HuH-7.5 (cell line): ENCODE results near the gene ITIH2.
"Not testable (repeated sequence)": the region's sequence is repeated elsewhere in the genome, so short reads cannot be mapped to it uniquely, and the experiment has no call there.

Experiments
- DNase-seq: peaks from one replicate; pipeline ENCODE4 v3.0.0; 2011; ENCODE audit warnings: low spot score

Gene ITIH2, protein sequence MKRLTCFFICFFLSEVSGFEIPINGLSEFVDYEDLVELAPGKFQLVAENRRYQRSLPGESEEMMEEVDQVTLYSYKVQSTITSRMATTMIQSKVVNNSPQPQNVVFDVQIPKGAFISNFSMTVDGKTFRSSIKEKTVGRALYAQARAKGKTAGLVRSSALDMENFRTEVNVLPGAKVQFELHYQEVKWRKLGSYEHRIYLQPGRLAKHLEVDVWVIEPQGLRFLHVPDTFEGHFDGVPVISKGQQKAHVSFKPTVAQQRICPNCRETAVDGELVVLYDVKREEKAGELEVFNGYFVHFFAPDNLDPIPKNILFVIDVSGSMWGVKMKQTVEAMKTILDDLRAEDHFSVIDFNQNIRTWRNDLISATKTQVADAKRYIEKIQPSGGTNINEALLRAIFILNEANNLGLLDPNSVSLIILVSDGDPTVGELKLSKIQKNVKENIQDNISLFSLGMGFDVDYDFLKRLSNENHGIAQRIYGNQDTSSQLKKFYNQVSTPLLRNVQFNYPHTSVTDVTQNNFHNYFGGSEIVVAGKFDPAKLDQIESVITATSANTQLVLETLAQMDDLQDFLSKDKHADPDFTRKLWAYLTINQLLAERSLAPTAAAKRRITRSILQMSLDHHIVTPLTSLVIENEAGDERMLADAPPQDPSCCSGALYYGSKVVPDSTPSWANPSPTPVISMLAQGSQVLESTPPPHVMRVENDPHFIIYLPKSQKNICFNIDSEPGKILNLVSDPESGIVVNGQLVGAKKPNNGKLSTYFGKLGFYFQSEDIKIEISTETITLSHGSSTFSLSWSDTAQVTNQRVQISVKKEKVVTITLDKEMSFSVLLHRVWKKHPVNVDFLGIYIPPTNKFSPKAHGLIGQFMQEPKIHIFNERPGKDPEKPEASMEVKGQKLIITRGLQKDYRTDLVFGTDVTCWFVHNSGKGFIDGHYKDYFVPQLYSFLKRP

DNA sequence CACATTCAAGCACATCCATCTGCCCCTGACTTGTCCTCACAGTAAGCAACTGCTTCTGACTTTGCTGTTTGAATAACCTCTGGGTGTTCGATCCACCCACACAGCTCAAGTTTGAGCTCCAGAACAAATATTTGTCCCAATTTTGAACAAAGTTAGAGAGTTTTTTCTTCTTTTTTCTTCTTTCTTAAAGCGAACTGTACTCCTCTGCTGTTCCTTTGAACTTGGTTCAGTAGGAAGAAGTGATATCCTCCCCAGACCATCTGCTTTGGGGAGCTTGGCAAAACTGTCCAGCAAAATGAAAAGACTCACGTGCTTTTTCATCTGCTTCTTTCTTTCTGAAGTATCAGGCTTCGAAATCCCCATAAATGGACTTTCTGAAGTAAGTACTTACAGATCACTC, at the start of gene ITIH2:
ITIH2 (plus strand) TSS at position 177 of the 400 bp plus-strand sequence; CDS start at position 296, 119 bp downstream.
- DNase-seq = no peak

DNA sequence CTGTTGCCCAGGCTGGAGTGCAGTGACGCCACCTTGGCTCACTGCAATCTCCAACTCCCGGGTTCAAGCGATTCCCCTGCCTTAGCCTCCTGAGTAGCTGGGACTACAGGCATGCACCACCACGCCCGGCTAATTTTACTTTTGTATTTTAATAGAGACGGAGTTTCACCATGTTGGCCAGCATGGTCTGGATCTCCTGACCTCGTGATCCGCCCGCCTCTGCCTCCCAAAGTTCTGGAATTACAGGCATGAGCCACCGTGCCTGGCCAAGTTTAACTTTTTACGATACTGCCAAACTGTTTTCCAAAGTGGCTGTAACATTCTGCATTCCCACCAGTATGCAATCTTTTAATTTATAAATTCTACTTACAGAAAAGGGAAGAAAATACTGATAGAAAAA, 46.0 kb upstream of the ITIH2 start:
- not testable (repeated sequence) for DNase-seq

GRCh38 chr10:7657552-7657951, 45.6 kb upstream of the ITIH2 start:
- no peak for DNase-seq

DNA sequence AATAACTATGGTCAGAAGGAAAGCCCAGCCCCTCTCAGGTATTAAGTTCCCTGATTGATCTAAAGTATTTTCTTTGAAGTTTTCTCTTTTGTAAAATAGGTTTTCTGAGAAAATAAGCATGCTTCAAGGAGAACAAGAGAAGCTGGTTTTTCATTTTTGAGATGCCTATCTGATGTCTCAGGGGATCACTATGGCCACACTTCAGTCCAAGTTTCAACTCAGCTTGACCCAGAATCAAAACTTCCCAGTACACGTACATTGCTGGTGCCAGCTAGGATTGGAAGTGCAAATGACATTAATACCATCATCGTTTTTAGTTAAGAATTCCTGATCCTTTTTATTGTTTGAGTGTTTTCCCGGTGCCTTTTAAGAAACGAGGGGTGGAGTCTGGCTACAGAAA, 43.6 kb upstream of the ITIH2 start:
- DNase-seq = no peak

DNA sequence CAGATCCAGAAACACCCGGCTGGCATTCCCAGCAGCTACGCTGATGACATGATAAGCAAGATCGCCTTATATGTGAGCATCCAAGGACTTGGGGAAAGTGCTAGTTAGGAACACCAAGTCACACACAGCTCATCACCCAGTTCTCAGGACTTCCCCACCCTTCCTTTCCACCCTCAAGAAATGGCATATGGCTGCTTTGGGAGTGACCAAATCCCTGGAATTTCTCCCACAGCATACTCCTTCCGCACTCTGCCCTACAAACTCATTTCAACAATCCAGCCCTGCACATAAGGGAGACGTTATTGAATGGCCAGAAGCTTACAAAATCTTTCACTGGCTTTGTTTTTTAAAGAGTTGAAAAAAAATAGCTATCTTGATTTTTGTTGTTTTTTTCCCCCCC, 40.6 kb upstream of the ITIH2 start:
- DNase-seq = no peak

DNA sequence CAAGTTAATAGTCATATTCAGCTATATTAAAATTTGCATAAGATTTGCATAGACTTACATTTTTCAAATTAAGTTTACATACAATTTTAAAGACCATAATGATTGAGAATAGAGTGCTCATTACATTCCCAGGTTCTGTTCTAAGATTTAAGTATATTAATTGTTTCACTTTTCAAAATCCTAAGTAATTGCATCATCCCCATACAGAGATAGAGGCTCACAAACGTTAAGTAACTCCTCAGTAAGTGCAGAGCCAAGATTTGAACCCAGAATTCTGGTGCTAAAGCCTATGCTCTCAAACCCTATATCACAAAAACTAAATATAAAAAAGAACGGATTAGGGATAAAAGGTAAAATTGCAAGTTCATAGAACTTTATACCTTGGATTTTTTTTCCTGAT, 38.4 kb upstream of the ITIH2 start:
- DNase-seq = no peak

DNA sequence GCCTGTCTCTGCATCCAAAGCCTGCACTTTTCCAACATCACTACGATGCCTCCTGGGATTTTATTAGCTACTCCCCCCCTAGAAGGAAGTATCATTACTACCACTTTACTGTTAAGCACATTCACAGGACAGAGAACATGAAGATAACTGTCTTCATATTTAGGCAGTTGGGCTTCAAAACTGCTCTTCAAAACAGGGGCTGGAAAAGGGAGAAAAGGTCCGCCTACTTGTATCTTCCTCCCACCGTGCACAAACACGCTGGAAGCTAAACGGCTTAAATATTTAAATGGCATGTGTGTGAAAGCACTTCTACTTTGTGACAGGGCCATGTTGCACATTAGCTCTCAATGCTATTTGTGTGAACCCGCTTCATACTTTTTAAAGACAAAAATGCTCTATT, 37.3 kb upstream of the ITIH2 start:
- no peak for DNase-seq

DNA sequence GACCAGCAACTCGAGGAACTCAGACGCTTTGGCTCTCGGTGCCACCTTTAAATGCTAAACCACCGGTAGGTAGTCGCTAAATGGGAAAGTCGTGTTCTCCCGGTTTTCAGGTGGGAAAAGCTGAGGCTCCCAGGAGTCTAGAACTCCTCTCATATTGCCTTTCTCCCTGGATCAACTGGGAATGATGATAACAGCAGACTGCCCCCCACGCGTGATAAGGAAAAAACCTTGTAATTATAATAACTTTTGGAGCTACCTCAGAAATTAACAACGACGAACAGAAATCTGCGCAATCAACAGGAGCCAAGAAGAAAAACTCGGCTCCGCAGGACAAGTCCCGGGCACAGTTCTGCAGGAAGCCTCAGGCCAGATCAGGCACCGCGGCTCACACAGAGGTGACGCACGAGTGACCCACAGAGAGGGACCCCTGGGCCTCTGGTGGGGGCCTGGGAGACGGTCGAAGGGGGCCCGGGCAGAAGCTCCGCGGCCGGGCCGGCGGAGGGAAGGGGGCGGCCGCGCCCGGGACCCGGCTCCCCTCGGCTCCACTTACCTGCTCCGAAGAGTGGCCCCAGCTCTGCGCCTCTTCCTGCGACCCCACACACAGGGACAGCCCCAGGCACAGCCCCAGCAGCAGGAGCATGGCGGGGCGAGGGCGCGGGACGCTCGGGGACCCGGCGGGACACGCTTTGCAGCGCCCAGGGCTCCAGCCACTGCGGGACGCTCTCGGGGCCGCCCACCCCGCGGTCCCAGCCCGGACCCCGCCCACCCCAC, 36.7 kb upstream of the ITIH2 start, which contains the start of gene ITIH5:
ITIH5 (minus strand) TSS at position 714 of the 771 bp plus-strand sequence; CDS start at position 640, 74 bp downstream.
- peak; percentile 27 for DNase-seq

- no peak for DNase-seq
These were observed 35.6 kb upstream of the ITIH2 start for GRCh38 chr10:7667262-7668141.

DNA sequence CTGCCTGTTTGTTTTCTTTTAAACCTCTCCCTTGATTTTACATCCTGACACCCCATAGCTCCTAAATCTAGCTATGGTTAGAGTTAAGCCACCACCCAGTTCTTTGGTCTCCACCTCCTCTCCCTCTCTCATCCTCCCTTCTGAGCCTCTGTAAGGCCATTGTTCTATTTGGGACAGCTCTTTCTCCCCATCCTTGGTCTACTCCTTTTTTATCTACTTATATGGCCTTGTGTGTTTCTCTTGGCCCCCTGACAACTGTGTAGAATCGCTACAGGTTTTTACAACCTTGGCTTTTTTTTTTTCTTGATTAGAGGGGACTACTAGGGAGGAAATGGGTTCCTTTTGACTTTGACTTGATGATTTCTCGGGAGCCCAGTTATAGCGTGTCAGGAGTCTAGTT, 33.0 kb upstream of the ITIH2 start:
- no peak for DNase-seq

DNA sequence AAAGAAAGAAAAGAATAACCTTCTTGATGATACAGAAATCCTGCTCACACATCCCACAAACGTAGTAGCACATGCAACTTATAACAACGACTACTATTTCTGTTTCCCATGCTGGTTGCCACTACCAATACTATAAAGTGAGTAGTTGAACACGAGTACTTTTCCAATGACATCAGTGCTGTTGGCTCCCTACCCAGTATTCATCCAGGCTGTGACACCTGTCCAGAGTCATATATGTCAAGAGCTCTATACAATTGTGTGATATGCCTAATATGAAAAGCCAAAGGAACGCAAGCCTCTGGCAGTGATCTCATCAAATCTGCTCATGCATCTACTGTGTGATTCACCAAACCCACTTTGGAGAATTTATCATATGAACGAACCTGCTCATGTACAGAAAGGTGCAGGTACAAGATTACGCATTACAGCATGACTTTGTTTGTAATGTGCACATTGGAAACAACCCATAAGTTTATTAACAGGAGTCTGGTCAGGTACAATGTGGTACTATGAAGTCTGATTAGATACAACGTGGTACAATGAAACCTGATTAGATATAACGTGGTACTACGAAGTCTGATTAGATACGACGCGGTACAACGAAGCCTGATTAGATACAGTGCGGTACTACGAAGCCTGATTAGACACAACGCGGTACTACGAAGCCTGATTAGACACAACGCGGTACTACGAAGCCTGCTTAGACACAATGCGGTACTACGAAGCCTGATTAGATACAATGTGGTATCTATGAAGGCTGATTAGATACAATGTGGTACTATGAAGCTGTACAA, 30.6 kb upstream of the ITIH2 start:
- no peak for DNase-seq

- DNase-seq = no peak
These were observed 23.9 kb upstream of the ITIH2 start for GRCh38 chr10:7679256-7679655.

GRCh38 chr10:7680078-7680477, 23.0 kb upstream of the ITIH2 start:
- DNase-seq = not testable (repeated sequence)

GRCh38 chr10:7686351-7687171, 16.6 kb upstream of the ITIH2 start:
- DNase-seq = no peak

DNA sequence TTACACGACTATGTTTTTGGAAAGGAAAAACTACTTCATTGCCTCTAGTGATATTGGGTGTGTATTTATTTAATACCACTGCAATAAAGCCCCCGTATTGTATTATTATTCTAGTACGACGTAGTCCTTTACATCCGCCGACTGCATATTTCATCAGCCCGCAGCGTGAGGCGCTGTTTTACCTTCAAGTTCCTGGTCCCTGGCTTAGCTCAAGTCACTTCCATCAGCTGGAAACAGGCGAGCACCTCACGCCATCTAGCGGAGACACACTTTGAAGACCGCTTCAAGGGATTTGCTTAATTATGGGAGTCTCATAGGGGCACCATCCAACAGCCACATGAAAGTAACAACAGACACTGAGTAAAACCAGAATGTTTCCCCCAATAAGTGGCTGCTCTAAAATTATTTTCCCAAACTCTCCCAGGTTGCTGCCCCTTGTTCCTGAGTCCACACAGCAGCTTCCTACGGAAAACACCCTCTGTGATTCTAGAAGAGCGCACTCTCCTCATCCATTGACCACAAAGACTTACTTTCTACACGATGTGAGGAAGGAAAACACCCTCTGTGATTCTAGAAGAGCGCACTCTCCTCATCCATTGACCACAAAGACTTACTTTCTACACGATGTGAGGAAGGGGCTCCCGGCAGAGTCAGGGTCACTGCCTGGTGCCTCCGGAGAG, 15.7 kb upstream of the ITIH2 start:
- peak; percentile 64 for DNase-seq

- DNase-seq = no peak
These were observed 13.5 kb upstream of the ITIH2 start for GRCh38 chr10:7689591-7689990.

GRCh38 chr10:7690885-7691597, 12.1 kb upstream of the ITIH2 start:
- DNase-seq = not testable (repeated sequence)

GRCh38 chr10:7692368-7692767, 10.7 kb upstream of the ITIH2 start:
- DNase-seq = not testable (repeated sequence)
